HS-5 (cell line): ENCODE results near the gene SPATA9.

Experiments used
- DNase-seq: peaks from one replicate; pipeline ENCODE4 v3.0.0-alpha.2; 2012; ENCODE audit warnings: low read depth

The SPATA9 gene

DNA sequence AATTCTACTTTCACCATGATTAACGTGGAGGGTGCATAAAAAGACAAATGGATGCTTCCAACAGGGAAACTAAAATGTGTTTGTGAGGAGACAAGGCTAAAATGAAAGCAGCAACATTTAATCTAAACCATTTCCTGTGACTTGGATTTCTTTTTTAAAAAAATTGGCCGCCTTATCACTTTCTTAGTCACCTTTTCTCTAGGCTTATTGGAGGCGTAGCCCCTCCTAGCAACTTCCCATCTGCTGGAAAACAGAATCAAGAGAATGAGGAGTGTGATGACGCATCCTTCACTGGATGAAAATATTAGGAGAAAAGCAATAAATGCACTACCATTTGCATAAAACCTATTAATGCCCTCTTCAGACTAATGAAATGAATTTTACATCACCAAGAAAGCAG, 63.7 kb downstream of the SPATA9 start:
- no peak for DNase-seq

DNA sequence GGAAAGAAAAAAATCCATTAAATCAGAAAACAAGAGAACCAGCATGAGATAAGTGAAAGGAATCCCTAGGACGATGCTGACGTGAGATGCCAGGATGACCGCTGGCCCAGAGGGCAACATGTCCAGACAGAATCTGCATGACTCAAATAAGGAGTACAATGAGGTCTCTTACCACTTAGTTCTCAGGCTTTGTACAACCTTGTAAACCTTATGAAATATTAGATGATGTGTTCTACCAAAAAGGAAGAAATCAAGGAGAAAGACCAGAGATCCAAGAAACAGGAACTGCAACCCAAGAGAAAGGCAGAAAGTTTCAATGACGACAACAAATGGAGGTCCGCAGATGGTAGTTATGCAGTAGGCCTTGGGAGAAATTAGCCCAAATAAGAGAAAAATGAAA, 65.7 kb downstream of the SPATA9 start:
- no peak for DNase-seq

DNA sequence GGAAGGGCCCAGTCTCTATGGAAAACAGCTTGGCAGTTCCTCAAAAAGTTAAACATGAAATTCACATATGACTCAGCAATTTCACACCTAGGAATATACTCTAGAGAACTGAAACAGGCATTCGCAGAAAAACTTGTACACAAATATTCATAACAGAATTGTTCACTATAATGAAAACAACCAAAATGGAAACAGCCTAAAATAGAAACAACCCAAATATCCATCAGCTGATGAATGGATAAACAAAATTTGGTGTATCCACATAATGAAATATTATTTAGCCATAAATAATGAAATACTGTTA, 67.7 kb downstream of the SPATA9 start:
- DNase-seq: no peak

DNA sequence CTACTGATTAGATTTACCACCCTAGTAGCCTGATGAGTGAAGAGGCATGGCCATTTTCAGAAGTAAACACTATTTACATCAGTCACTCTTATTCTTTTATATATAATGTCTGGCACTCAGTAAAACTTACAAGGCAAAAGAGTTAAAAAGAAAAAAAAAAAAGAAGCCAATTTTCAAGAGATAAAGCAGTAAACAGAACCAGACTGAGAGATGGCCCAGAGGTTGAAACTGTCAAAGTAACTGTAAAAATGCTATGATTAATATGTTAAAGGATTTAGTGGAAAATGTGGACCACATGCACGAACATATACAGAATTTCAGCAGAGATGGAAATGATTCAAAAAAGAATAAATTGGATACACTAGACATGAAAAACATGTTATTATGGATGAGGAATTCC, 69.3 kb downstream of the SPATA9 start:
- no peak for DNase-seq

DNA sequence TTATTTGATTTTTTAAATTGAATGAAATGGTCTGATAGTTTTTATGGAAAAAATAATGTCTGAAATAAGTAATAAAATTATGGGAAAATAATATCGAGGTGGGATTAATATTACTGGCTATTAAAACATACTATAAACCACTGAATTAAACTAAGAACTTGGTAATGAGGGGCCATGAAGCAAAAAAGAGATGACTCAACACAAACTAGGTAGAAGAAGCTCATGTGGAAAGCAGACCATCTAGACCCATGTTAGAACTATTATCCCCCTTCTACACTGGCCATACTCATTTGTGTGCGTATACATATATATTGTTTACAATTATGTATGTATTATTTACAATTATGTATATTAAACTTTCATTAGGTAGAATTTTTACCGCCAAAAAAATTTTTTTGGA, 71.4 kb downstream of the SPATA9 start:
- no peak for DNase-seq

DNA sequence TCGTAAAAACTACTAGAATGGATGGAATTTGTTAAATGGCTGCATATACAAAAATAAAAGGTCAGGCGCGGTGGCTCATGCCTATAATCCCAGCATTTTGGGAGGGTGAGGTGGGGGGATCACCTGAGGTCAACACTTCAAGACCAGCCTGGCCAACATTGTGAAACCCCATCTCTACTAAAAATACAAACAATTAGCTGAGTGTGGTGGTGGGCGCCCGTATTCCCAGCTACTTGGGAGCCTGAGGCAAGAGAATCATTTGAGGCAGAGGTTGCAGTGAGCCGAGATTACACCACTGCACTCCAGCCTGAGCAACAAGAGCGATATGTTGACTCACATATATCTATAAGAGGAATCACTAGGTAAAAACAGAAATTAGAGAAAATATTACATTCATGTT, 72.2 kb downstream of the SPATA9 start:
- no peak for DNase-seq

DNA sequence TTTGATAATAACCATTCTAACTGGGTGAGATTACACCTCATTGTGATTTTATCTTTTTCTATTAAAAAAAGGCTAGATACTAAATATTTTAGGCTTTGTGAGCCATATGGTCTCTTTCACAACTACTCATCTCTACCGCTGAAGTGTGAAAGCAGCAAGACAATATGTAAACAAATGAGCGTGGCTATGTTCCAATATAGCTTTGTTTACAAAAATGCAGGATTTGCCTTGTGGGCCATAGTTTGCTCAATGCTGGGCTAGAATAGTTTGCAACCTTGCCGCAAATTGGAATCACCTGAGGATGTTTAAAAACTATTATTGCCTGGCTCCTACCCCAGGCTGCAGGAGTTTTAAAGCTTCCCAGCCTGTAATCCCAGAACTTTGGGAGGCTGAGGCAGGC, 73.1 kb downstream of the SPATA9 start:
- DNase-seq: no peak
